Prostate gland (tissue), 2 donors: ENCODE measurements around the gene UNC5A.

Experiments used
- CTCF ChIP-seq, 4 experiments: fragments of 200-600 bp in 2 of 4; fragments of 450-650 bp in 2 of 4; sonication (generic) in 2 of 4; IDR thresholded peaks; 1 replicate in 3 of 4; 2 replicates in 1 of 4; pipeline ENCODE4 v1.5.1; 2016 to 2019; ENCODE audit warnings: antibody characterized with exemption in 4 of 4, mild to moderate bottlenecking in 2 of 4, moderate library complexity in 2 of 4
- POLR2AphosphoS5 ChIP-seq: sonication (generic); formaldehyde crosslinking; IDR thresholded peaks from one replicate; pipeline ENCODE4 v1.6.1; 2017; ENCODE audit warnings: antibody characterized with exemption

GRCh38 chr5:176825234-176825633, 14.9 kb downstream of the UNC5A start:
- TF ChIP-seq CTCF (IDR thresholded peaks at IDR 0.05) (no peak), POLR2AphosphoS5 (no peak)
